ENCODE measurements around the gene PRSS2. TPM values are rescaled to one million over a fixed set of nuclear protein-coding genes. Genes with fewer than 3 reads are reported as not detected.

PRSS2 gene
- total RNA-seq, 4 donors from 2014 or later: not detected

DNA sequence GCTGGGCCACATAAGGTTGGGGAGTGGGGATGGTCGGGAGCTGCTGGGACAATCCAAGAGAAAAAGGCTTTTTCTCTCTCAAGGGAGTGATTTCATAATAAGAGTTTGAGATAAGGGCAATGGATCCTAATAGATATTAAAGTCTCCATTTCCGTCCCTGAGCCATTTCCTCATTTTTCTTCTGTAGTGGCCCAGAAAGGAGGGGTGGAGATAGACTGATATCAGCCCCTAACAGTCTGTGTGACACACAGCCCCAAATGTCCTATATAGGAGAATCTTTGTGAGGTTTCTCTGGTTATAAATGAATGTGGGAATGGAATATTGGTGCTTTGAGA, 35.2 kb downstream of the PRSS2 start:
- Histone ChIP-seq H3K4me1 (no peaks in the 10 kb centered on the region), H3K4me3 (no peak overlapping the region), H3K27me3 (peaks cover 53% of the 10 kb centered on the region), H3K9me3 (no peaks in the 10 kb centered on the region), H3K36me3 (no peaks in the 10 kb centered on the region), H3K27ac (no peak overlapping the region)
- no peak for ATAC-seq
- TF ChIP-seq, protein P1, sequence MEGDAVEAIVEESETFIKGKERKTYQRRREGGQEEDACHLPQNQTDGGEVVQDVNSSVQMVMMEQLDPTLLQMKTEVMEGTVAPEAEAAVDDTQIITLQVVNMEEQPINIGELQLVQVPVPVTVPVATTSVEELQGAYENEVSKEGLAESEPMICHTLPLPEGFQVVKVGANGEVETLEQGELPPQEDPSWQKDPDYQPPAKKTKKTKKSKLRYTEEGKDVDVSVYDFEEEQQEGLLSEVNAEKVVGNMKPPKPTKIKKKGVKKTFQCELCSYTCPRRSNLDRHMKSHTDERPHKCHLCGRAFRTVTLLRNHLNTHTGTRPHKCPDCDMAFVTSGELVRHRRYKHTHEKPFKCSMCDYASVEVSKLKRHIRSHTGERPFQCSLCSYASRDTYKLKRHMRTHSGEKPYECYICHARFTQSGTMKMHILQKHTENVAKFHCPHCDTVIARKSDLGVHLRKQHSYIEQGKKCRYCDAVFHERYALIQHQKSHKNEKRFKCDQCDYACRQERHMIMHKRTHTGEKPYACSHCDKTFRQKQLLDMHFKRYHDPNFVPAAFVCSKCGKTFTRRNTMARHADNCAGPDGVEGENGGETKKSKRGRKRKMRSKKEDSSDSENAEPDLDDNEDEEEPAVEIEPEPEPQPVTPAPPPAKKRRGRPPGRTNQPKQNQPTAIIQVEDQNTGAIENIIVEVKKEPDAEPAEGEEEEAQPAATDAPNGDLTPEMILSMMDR (IDR thresholded peaks at IDR 0.05): no peak
- TF ChIP-seq POLR2A (IDR thresholded peaks at IDR 0.05) (no peak), POLR2AphosphoS5 (IDR thresholded peaks at IDR 0.05) (no peak), EP300 (IDR thresholded peaks at IDR 0.05) (no peak)
- 47% methylated on average over 2 of the region's 2 CpGs; no CpG with 5 or more reads in 1 of the 2 donors for WGBS, 2 donors (ENCODE audit: low coverage in 1 of 2)

DNA sequence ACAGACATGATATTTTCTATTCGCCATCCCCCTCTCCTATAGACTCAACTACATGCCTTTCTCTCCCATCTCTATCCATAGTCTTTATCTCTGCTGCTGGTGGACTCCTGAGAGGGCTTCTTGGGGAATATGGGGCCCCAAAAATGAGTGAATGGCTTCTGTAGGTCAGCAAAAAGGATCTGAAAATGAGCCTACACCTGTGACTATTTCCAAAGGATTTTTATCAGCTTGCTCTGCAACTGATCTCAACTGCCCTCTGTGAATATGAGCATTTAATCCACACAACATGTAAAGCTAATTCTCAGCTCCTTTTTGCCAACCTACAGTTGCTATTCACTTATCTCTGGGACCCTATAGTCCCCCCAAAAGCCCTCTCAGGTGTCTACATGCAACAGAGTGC, 36.2 kb downstream of the PRSS2 start:
- TF ChIP-seq EP300 (IDR thresholded peaks at IDR 0.05): no peak
- TF ChIP-seq, protein P1 (IDR thresholded peaks at IDR 0.05): no peak
- no peak for TF ChIP-seq POLR2AphosphoS5 (IDR thresholded peaks at IDR 0.05)
- TF ChIP-seq POLR2A (IDR thresholded peaks at IDR 0.05): no peak
- peaks cover 59% of the 10 kb centered on the region for H3K27me3 ChIP-seq
- no peaks in the 10 kb centered on the region for H3K36me3 ChIP-seq
- 80 to 100% methylated on average over 1 of the region's 1 CpG for WGBS, 2 donors (ENCODE audit: low coverage in 1 of 2)
- H3K4me1 ChIP-seq: no peaks in the 10 kb centered on the region
- no peak overlapping the region for H3K4me3 ChIP-seq
- H3K27ac ChIP-seq: no peak overlapping the region
- ATAC-seq: no peak
- H3K9me3 ChIP-seq: no peaks in the 10 kb centered on the region

DNA sequence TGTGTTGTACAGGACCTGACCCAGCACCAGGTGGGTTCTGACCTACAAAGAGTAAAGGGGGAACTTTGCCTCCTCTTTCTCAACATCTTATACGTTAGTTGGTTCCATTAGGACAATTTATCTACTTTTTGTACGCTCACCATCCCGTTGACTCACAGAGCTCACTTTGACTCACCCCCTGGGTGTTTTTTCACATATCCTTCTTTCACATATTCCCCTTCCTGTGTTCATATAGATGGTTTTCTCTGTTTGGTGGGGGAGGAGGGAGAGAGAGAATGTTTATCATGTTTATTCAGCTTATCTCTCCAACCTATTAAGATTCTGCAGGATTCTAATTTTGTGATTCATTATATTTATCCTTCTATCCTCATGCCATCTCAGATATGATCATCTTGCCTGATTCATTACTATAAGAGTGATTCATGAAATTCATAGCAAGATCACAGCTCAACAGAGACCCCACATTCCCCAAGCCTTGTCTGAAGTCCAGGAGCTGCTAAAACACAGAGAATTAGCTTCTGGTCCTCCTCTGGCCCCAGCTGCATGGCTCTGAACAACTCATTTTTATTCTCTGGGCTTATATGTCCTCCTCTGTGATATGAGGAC, 37.2 kb downstream of the PRSS2 start:
- no peak for TF ChIP-seq POLR2A (IDR thresholded peaks at IDR 0.05)
- TF ChIP-seq POLR2AphosphoS5 (IDR thresholded peaks at IDR 0.05): no peak
- TF ChIP-seq EP300 (IDR thresholded peaks at IDR 0.05): no peak
- TF ChIP-seq, protein P1 (IDR thresholded peaks at IDR 0.05): no peak
- Histone ChIP-seq H3K4me1 (no peaks in the 10 kb centered on the region), H3K4me3 (no peak overlapping the region), H3K27me3 (peaks cover 63% of the 10 kb centered on the region), H3K9me3 (no peaks in the 10 kb centered on the region), H3K27ac (no peak overlapping the region), H3K36me3 (no peaks in the 10 kb centered on the region)
- no peak for ATAC-seq
- 43 to 69% methylated on average over 3 of the region's 3 CpGs for WGBS, 2 donors (ENCODE audit: low coverage in 1 of 2)

DNA sequence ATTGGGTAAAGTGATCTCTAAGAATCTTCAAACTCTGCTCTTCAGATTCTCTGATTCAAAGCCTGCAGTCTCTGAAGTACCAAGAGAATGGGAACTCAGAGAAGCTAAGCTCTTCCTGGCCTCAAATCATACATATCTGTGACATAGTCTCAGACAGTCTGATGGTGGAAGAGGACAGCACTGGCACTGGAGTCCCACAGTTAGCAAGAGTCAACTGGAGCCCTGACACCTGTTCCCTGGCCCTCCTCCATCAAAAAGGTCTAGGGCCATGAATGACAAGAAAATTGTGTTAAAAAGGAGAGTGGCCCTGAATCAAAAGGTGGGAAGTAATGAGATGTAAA, 37.7 kb downstream of the PRSS2 start:
- Histone ChIP-seq H3K27ac (no peak overlapping the region), H3K27me3 (peaks cover 68% of the 10 kb centered on the region), H3K36me3 (no peaks in the 10 kb centered on the region), H3K4me1 (no peaks in the 10 kb centered on the region), H3K4me3 (no peak overlapping the region), H3K9me3 (no peaks in the 10 kb centered on the region)
- TF ChIP-seq POLR2A (IDR thresholded peaks at IDR 0.05) (no peak), POLR2AphosphoS5 (IDR thresholded peaks at IDR 0.05) (no peak), EP300 (IDR thresholded peaks at IDR 0.05) (no peak)
- TF ChIP-seq, protein P1 (IDR thresholded peaks at IDR 0.05): no peak
- ATAC-seq: no peak

DNA sequence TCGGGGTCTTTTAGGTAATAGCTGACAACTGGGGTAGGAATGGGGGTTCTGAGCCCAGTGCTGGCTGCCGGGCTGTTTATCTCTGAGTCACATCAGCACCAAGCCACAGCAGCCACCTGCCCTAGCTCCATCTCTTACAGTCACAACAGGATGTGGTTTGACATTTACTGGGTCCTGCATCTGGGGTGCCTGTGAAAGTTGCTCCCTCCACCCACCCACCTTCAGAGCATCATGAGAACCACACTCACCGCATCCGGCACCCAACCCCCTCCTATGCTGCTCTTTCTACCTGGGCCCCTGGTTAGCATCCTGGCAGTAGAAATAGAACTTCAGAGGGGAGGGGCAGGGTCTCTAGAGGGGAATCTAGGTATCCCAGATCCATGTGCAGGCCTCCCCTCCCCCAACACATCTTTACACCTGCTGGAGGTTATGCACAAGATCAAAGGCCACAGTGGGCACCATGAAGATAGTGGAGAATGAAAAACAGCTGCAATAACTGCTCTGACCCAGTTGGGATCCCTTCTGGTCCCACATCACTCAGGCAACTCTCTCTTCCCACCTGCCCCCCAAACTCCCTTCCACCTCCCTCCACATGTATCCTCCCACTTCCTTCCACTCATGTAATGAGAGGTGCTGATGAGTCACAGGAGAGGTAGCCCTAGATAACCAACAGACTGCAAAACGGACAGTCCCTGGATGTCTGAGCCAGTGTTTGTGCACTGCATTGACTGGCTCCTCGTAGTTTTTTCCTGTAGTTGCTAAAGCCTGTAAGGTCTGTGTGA, 38.2 kb downstream of the PRSS2 start:
- 64 to 82% methylated on average over 5 to 6 of the region's 6 CpGs for WGBS, 2 donors (ENCODE audit: low coverage in 1 of 2)

More for the DNA sequence above, 38.2 kb downstream of the PRSS2 start:
- TF ChIP-seq, protein P1 (IDR thresholded peaks at IDR 0.05): no peak
- no peak for TF ChIP-seq POLR2AphosphoS5 (IDR thresholded peaks at IDR 0.05)
- no peak overlapping the region for H3K4me3 ChIP-seq
- ATAC-seq: peak; percentile 27
- H3K36me3 ChIP-seq: no peaks in the 10 kb centered on the region
- no peak overlapping the region for H3K27ac ChIP-seq
- H3K4me1 ChIP-seq: no peaks in the 10 kb centered on the region
- H3K27me3 ChIP-seq: peaks cover 73% of the 10 kb centered on the region
- no peaks in the 10 kb centered on the region for H3K9me3 ChIP-seq

All from gastroesophageal sphincter (tissue), 4 donors.